Measurements from ENCODE around the gene PDK1.

DNA sequence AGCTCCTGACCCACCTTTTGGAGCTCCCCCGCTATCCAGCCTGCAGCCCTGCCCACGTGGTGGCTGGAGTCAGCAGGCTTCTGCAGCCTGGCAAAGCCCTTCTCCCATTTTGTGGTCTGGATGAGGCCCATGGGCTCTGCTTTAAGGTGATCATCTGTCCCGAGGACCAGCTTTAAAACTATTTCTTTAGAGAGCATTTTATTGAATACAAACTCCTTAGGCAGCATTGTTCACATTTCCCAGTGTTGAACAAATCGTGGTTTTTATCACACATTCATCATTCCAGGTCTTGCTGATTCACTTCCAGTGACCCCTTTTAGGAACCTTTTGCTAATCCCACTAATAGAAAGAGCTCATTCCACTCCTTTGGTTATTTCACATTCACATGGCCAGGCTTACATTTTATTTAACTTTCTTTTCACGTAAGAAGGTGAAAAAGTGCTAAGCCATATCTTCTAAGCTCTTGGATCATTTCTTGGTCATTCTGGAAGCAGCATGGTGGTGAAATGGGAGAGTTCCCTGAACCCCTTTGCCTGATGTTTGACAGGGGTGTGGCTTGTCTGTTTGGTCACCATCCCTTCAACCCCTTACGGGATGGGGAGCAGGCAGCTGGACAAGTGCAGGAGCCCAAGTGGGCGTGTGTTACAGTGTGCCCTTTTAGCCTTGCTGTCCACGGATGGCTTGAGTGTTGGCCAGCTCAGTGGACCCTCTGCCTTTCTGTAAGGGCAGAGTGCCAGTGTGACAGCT, 99.4 kb downstream of the PDK1 start:
- TF ChIP-seq, protein P1, sequence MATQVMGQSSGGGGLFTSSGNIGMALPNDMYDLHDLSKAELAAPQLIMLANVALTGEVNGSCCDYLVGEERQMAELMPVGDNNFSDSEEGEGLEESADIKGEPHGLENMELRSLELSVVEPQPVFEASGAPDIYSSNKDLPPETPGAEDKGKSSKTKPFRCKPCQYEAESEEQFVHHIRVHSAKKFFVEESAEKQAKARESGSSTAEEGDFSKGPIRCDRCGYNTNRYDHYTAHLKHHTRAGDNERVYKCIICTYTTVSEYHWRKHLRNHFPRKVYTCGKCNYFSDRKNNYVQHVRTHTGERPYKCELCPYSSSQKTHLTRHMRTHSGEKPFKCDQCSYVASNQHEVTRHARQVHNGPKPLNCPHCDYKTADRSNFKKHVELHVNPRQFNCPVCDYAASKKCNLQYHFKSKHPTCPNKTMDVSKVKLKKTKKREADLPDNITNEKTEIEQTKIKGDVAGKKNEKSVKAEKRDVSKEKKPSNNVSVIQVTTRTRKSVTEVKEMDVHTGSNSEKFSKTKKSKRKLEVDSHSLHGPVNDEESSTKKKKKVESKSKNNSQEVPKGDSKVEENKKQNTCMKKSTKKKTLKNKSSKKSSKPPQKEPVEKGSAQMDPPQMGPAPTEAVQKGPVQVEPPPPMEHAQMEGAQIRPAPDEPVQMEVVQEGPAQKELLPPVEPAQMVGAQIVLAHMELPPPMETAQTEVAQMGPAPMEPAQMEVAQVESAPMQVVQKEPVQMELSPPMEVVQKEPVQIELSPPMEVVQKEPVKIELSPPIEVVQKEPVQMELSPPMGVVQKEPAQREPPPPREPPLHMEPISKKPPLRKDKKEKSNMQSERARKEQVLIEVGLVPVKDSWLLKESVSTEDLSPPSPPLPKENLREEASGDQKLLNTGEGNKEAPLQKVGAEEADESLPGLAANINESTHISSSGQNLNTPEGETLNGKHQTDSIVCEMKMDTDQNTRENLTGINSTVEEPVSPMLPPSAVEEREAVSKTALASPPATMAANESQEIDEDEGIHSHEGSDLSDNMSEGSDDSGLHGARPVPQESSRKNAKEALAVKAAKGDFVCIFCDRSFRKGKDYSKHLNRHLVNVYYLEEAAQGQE (IDR thresholded peaks at IDR 0.05; ENCODE audit: insufficient read depth in 1 of 2, low read depth in 2 of 2, low read length in 2 of 2): no peak
- no peak for TF ChIP-seq TAF1 (IDR thresholded peaks at IDR 0.05; ENCODE audit: borderline replicate concordance, insufficient read depth, low read length)

Data from PFSK-1 (cell line).